ENCODE measurements around the gene BCL7A.

GRCh38 chr12:122082621-122083356, 61.1 kb downstream of the BCL7A start:
- TF ChIP-seq POLR2A (IDR thresholded peaks at IDR 0.05) (no peak), CTCF (IDR thresholded peaks at IDR 0.05) (no peak)

Measured in heart left ventricle (tissue), 13 donors.